ENCODE measurements around the gene TYRO3.

Gene TYRO3

DNA sequence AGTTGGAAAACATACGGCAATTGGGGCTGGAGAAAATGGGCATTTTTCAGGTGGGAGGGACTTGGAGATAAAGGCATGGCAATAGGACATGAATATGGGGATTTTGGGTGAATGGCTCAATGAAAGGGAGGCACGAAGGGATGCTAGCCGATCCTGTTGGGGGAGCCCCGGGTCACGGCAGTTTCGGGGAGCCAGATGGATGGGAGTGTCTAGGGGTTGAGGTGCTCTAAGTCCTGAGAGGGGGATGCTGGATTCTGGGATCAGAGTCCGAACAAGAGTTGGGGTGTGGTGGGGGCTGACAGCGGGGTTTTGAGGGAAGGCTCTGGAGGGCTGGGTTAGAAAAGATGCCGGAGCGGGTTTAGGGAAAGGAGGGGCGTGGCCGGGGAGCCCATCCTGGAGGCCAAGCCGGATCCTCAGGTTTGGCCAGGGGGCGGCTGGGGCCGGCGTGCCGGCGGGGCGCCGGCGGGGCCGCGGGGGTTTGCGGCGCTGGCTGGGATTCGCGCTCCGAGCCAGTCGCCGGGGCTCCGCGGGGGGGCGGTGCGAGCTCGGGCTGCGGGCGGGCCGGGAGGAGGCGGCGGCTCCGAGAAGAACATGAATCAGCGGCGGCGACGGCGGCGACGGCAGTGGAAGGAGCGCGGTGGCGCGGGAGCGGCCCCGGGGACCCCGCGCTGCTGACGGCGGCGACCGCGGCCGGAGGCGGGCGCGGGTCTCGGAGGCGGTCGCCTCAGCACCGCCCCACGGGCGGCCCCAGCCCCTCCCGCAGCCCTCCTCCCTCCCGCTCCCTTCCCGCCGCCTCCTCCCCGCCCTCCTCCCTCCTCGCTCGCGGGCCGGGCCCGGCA, at the start of gene TYRO3:
Gene TYRO3 (plus strand): TSS at position 813 of the 839 bp plus-strand sequence. CDS start 46 bp downstream, outside the sequence.
- DNase-seq, result peak; percentile 22

- no peak for DNase-seq
Observed at GRCh38 chr15:41510728-41511127, 48.3 kb upstream of the TYRO3 start.

GRCh38 chr15:41511331-41511898, 47.6 kb upstream of the TYRO3 start:
- DNase-seq, result peak; percentile 19

GRCh38 chr15:41511899-41512369, 47.1 kb upstream of the TYRO3 start:
- peak; percentile 22 for DNase-seq

GRCh38 chr15:41512512-41512939, 46.5 kb upstream of the TYRO3 start:
- DNase-seq, result no peak

DNA sequence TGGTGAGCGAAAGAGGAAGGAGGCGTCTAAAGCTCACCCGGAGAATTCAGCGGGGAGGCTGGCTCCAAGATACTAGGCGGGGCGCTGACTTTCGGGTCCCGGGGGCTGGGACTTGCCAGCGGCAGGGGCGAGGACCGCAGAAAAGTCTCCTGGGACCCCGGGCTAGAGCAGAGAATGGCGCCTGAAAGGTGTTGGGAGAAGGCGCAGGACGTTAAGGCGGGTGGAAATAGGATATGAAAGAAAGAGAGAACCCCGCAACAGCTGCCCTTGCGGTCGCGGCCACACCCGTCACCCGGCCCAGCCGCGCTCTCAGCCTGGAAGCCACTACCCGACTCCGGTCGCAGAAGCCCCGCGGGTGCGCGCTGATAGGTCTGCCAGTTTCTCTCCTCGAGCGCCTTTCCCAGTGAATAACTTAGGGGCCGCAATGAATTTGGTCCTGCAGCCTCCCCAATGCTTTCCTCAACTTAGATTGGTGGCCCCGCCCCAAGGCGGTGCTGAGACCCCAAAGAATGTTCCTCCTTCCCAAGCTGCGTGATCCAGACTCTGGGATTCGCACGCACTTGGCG, 46.0 kb upstream of the TYRO3 start:
- DNase-seq, result peak; percentile 31

DNA sequence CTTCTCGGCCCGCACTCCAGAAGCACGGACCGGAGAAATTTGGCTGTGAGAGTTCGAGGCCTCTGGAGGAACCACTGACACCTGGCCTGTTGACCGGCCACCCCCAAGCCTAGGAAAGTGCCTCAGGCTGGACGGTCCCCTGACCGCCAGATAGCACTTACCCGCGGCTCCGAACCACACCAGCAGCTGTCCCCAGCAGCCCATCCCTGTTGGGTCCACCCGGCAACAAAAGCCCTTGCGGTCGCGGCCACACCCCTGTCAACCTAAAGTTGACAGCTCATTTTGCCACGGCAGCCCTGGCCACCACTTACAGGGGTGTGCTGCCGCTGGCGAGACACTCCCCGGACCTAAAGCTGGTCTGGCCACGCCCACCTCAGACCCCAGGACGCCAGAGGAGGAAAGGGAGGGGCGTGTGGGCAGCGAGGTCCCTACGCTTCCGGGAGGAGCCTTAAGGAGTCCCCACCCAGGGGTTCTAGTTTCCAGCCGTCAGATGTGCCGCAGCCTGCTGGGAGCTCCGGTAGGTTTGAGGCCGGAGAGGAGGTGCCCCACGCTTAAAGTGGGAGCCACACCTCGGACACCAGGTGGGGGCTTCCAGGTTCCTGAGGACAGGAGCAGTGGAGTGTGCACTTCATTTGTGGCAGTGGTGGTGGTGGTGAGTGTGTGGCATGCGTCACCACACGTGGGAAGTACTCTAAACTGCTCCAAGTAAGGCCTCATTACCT, 45.3 kb upstream of the TYRO3 start, which contains the start of gene LTK:
Gene LTK (minus strand): TSS at position 322 of the 722 bp plus-strand sequence. CDS start 118 bp downstream, at position 204.
- peak; percentile 91 for DNase-seq

GRCh38 chr15:41517895-41518449, 41.0 kb upstream of the TYRO3 start:
- DNase-seq, result no peak

DNA sequence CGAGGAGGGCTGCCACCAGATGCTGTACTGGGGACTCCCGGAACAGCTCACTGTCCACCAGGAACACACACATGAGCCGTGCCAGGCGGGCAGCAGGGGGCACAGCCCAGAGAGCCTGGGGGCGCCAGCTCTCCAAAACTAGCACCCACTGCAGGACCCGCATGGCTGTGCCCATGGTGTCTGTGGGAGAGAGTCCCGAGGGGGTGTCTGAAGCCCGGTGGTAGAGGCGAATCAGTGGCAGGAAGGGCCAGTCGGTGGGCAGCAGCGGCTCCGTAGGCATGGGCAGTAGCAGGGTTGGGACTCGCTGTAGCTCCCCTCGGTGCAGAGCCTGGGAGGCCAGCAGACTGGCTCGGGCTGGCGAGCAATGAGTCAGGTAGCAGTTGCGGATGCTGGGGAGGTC, 38.4 kb upstream of the TYRO3 start:
- DNase-seq, result no peak

DNA sequence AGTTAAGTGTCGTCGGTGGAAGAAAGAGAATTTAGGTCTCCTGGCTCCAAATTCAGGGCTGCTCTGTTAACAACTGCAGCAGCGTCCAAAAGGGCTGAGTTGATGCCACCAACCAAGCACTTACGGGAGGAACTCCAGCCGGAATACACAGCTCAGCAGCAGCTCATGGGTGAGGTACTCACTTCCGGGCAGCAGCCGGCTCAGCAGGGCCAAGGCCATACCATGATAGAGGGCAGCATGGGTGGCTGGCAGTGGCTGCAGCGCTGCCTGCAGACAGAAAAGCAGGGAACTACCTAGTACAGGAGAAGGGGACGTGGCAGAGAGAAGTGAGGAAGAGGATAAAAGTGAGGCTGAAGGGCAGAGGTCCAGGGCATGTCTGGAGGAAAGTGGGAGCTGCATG, 37.4 kb upstream of the TYRO3 start:
- DNase-seq, result no peak

DNA sequence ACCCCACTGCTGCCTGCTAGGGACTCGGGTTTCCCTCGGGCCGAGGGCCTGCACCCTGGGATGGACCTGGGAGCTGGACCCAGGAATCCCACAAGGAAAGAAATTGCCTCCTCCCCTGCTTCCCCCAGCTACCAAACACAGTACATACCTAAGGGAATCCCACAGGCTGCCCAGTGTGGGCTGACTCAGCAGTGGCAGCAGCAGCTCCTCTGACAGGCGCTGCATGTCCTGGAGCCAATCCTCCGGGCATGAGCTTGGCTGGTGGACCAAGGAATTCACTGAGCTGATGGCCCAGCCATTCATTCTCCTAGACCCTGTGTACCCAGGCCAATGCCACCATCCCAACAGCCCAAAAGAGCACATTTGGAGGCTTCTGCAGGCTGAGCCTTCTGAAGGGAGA, 35.9 kb upstream of the TYRO3 start:
- no peak for DNase-seq

- DNase-seq, result no peak
Observed at GRCh38 chr15:41530363-41530956, 28.6 kb upstream of the TYRO3 start.

GRCh38 chr15:41535544-41535943, 23.5 kb upstream of the TYRO3 start:
- no peak for DNase-seq

- DNase-seq, result no peak
Observed at GRCh38 chr15:41536866-41537265, 22.1 kb upstream of the TYRO3 start.

- DNase-seq, result no peak
Observed at GRCh38 chr15:41543521-41543870, 15.5 kb upstream of the TYRO3 start.

DNA sequence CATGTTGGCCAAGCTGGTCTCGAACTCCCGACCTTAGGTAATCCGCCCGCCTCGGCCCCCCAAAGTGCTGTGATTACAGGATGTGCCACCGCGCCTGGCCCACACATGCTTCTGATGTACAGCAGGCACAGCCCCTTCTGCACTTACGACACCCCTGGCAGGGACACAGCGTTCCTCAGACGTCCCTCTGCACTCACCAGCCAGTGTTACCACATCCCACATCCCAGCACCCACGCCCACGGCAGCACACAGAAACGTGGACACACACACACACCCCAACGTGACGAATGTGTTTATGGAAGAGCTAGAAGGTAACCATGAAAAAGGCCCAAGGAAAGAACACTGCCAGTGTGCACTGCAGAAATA, 14.4 kb upstream of the TYRO3 start:
- DNase-seq, result no peak

DNA sequence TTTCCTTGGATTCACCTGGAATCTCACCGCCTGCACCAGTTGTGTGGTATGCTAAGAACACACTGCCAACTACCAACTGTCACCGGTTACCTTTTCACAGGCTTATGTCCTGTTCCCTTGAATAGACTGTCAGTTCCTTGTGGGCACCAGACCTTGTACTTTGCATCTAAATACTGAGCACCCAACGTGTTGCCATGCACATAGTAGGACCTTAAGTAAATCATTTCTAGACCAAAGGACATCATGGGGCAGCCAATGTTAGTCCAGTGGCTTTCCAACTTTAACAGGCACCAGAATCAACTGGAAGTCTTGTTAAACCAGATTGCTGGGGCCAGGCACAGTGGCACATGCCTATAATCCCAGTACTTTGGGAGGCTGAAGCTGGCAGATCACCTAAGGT, 13.8 kb upstream of the TYRO3 start:
- no peak for DNase-seq

GRCh38 chr15:41546851-41547786, 11.9 kb upstream of the TYRO3 start:
- no peak for DNase-seq

- DNase-seq, result no peak
Observed at GRCh38 chr15:41550066-41550775, 8.8 kb upstream of the TYRO3 start.

- DNase-seq, result no peak
Observed at GRCh38 chr15:41553731-41554130, 5.3 kb upstream of the TYRO3 start.

DNA sequence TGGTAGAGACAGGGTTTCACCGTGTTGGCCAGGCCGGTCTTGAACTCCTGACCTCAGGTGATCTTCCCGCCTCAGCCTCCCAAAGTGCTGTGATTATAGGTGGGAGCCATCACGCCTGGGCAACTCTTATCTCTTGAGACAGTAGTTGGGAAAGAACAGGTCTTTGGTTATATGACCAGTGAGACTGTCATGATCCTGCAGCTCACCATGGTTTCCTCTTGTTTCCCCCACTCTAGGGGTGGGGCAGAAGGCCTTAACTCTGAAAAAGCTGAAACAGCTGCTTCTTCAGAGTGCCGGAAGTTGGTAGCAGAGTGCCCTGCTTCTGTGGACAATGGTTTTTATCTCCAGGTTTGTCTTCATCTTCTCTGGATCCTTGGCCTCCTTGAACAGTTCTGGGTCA, 4.7 kb upstream of the TYRO3 start:
- no peak for DNase-seq
